B cell (primary cell): Measurements from ENCODE around the gene ALKBH3.

Experiments used
- CTCF ChIP-seq: fragments of 200-600 bp; IDR thresholded peaks from one replicate; pipeline ENCODE4 v1.8.0; 2022; ENCODE audit warnings: antibody characterized with exemption, mild to moderate bottlenecking
- EZH2 ChIP-seq: IDR thresholded peaks from 2 replicates; pipeline ENCODE4 v1.6.1; 2012; ENCODE audit warnings: borderline replicate concordance, low read depth, mild to moderate bottlenecking, moderate library complexity, low read length; ENCODE audit not compliant: insufficient read depth, poor library complexity, severe bottlenecking

GRCh38 chr11:43895601-43896000, 15.0 kb downstream of the ALKBH3 start:
- TF ChIP-seq EZH2 (no peak), CTCF (no peak)
